Inflammatory macrophage treated with lipopolysaccharide for 4 hours (primary cell): ENCODE data around the gene PRKCZ.

Experiments
- DNase-seq: peaks from one replicate; pipeline ENCODE4 v3.0.0-alpha.2; 2020

PRKCZ gene

DNA sequence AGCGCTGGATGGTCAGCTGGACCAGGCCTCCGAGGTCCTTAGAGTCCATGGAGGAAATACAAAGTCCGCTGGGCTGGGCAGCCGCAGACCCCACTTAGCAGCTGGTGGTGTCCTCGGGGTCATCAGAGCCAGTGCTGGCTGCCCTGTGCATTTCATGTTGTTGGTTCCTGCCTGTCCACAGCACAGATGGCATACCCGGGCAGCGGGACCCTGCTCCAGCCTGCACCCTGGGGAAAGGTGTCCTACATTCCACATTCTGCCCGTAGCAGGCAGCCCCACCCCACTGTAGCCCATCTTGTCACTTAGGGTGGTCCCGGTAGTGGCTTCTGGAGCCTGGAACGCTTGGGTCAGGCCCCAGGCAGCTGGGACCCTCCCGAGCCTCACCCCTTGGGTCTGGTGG, 19.8 kb downstream of the PRKCZ start:
- DNase-seq = no peak

DNA sequence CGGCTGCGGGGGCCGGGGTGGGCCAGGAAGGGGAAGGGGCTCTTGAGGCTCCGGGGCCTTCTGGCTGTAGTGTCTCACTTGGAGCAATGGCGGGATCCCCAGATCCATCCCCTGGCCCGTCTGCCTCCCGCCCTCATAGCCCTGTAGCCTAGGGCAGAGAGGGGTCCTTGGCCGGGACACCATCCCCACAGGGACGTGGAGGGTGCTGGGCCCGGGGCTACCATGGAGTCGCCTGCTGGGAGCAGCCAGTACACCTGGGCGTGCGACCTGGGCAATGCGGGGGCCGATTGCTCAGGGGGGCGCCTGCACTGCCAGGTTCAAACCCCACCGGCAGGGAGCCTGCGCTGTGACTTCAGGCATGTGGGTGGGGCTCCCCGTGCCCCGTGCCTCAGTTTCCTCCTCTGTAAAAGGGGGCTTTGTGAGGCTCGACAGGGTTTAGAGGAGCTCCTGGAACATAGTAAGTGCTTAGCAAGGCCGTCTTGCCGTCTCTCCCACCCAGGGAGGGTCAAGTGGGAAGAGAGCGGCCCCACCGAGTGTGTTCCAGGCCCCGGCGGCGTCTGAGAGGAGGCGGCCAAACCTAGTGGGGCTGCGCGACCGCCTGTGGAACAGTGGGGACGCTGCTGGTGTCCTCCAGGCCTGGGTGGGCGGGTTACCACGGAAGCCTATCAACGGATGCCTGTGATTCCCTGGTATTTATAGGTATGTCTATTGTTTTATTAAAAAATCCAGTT, 20.8 kb downstream of the PRKCZ start:
- DNase-seq = no peak

- DNase-seq = no peak
These were observed 22.0 kb downstream of the PRKCZ start for GRCh38 chr1:2072109-2072806.

GRCh38 chr1:2072891-2073290, 22.7 kb downstream of the PRKCZ start:
- no peak for DNase-seq

DNA sequence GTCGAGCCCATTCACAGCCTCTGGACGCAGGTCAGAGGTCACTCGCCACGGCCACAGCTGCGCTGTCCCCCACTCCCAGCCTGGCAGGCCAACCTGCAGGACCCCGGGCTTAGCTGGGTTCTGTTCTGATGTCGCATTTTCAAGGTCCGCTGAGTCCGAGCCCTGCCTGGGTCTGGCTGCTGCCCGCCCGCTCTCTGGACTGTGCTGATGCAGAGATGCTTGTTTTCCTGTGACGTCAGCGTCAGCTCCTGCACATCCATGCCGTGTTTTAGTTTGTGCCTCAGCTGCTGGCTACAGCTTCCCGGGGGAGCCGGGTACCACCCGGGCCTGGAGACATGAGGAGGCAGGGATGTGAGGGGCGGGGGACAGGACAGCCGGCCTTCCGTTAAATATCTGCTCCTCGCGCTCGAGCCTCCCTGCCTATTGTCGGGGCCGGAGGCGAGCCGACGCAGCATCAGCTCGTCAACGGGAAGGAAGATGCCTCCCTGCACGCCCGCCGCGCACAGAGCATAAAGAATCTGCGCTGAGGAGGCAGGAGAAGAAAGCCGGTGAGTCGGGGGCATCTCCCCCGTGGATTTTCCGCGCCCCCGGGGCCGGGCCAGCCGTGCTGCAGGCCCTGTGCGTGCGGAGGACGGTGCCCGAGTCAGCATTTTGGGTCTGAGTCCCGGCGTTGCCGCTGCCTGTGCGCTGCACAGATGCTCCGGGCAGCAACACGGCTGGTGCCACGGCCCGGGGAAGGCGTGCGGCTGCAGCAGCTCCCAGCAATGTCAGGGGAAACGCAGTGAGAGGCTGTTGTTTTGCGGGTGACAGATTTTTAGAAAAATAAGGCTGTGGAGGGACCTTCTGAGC, 23.4 kb downstream of the PRKCZ start:
- DNase-seq = no peak

DNA sequence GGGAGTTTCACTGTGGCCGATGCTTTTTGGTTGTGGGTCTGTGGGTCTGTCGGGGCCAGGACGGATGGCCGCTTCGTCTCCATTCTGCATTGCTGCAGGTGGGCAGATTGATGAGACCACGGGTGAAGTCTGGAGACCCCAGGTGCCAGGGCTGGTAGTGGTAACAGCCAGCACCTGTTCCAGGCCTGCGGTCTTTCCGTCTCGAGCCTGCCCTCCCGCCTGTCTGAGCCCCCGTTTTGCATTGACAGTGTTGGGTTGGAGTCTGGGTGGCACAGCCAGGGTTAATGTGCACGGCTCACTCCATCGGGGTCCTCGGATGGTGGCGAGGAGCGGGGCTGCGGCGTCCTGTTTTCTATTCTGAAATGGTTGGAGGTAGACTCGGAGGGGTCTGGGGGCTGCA, 24.2 kb downstream of the PRKCZ start:
- no peak for DNase-seq

DNA sequence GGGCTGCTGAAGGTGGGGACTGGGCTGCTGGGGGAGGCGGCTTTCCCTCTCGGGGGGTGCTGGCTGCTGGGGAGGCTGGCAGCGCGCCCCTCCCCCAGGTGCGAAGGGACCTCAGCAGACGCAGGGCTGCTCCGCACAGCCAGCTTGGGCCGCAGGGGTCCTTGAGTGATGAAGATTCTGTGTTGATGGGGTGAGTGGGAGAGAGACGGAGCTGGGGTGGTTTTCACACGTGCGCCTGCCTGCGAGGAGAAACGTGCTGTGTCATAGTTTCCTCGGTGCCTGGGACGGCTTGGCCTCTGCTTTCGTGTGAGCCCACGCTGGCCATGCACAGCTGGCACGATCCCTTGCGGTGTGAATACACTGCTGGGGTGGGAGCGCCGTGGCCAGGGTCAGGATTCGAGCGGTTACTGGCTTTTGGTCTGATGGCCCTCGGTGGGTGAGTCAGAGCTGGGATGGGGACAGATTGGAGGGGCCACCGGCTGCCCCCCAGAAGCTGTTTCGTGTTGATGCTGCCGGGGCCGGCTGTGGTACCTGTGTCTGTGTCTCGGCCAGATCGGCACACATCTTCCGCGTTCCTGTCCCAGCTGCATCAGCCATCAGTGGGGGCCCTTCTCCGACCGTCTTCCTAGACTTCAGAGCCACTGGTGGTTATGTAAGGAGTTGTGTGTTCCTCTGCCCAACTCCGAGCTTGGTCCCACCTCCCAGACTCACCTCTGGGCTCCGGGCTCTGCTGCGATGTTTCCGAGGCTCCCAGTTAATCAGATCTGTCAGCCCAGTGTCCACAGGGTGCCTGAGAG, 24.9 kb downstream of the PRKCZ start:
- DNase-seq = no peak

DNA sequence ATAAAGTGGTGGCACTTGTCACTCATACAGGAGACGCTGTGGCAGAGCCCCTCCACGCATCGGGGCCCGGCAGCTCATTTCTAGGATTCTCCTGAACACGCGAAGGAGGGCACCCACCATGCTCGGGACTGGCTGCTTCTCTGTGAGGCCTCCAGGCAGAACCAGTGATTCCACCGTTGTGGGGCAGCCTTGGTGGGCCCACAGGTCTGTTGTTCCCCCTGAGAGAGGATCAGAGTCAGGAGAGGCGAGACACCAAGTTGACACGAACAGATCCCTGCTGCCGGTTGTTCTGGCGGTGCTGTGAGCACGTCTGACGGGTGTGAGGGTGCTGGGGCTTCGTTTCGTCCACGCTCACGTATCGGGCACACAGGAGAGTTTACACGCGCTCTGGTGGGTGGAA, 26.6 kb downstream of the PRKCZ start:
- DNase-seq = no peak

- no peak for DNase-seq
These were observed 28.0 kb downstream of the PRKCZ start for GRCh38 chr1:2078170-2078569.

- no peak for DNase-seq
These were observed 29.3 kb downstream of the PRKCZ start for GRCh38 chr1:2079396-2080085.

DNA sequence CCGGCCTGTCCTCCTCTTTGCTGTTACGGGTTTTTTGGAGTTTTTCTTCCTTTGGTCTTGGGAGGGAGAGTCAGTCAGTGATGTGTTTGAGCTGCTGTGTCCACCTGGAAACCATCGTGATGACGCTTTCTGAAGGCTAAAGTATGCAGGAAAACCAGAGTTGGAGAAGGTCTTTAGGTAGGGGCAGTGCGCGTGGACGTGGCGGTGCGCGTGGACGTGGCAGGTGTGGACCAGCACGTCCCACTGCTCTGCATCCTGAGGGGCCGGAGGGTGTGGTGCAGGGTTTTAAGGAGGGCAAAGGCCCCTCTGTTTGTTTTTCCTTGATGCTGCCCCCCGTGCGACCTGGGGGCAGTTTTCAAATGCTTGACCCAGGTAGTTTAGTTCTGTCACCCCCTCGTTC, 29.9 kb downstream of the PRKCZ start:
- no peak for DNase-seq

DNA sequence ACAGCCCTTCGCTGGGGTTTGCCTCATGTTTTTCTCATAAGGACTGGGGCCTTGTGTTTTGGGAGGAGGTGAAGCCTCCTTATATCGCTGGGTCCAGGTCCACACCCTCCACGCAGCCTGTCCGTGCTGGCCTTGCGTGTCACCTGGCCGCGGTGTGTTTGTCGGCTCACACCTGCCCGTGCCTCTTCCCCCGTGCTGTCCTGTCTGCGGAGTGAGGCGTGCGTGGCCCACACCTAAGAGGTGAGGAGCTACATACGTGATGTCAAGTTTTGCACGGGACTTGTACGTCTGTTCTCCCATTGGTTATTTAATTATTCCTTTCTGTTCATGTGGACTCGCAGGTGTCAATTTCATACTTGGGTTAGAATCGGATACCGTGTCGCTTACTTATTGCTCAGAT, 30.7 kb downstream of the PRKCZ start:
- no peak for DNase-seq

GRCh38 chr1:2081326-2081885, 31.2 kb downstream of the PRKCZ start:
- DNase-seq = no peak

DNA sequence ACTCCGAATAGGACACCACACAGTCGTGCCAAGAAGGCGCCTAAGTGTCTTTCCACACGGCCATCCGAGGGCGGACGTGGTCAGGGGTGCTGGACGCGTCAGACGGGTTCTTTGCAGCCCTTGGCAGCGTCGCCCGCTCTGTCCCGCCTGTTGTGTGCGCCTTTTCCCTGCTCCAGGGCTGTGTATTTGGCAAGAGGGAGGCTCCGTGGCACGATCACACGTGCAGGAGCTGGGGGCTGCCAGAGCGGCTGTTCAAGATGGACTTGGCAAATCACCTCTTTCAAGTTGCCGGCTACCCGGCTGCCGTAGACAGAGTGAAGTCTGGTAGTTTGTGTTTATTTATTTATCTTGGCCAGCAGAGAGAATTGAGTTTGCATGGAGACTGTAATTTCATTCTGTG, 31.9 kb downstream of the PRKCZ start:
- no peak for DNase-seq

DNA sequence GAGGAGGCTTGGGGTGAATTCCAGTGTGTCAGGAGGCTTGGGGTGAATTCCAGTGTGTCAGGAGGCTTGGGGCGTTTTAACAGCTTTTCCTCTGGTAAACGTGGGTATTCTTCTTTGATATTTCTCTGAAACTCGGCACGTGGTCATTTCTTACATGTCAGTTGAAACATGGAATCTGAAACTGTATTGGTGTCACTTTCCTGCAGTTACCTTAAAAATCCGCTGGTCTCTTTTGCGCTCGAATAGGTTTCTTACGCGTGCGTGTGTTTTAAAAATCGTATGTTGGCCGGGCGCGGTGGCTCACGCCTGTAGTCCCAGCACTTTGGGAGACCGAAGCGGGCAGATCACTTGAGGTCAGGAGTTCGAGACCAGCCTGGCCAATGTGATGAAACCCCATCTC, 33.5 kb downstream of the PRKCZ start:
- DNase-seq = no peak

- no peak for DNase-seq
These were observed 34.1 kb downstream of the PRKCZ start for GRCh38 chr1:2084306-2084705.

GRCh38 chr1:2085080-2085479, 34.9 kb downstream of the PRKCZ start:
- DNase-seq = no peak

GRCh38 chr1:2086446-2087078, 36.4 kb downstream of the PRKCZ start:
- no peak for DNase-seq

- DNase-seq = no peak
These were observed 37.6 kb downstream of the PRKCZ start for GRCh38 chr1:2087766-2088165.

GRCh38 chr1:2088458-2088857, 38.2 kb downstream of the PRKCZ start:
- no peak for DNase-seq

- DNase-seq = no peak
These were observed 38.8 kb downstream of the PRKCZ start for GRCh38 chr1:2089051-2089450.
